ENCODE measurements around the gene CCDC183.

DNA sequence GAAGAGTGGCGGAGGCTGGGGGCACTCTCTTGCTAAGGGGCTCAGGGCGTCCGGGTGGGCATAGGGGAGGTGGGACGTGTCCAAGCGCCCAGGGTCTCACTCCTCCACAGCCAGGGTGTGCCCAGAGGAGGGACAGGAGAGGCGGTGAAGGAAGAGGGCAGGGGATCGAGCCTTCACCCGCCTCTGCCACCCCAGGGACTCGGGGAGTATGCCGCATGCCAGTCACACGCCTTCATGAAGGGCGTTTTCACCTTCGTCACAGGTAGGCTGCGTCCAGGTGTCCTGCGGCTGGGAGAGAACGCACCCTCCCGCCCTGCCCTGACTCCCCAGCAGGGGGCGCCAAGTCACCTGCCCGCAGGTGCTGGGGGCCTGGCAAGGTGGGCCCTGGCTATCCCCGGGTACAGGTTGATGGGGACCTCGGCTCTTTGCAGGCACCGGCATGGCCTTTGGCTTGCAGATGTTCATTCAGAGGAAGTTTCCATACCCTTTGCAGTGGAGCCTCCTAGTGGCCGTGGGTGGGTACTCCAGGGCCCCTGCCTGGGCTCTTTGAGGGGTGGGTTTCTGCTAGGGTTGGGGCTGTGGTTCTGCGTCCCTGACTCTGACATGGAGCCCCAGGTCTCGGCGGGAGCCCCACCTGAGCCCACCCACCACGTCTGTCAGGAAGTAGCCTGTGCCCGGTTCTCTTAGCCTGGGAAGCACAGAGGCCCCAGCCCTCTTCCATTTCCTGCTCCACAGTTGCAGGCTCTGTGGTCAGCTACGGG lies 4.4 kb upstream of the CCDC183 start:
- TF ChIP-seq, protein P1, sequence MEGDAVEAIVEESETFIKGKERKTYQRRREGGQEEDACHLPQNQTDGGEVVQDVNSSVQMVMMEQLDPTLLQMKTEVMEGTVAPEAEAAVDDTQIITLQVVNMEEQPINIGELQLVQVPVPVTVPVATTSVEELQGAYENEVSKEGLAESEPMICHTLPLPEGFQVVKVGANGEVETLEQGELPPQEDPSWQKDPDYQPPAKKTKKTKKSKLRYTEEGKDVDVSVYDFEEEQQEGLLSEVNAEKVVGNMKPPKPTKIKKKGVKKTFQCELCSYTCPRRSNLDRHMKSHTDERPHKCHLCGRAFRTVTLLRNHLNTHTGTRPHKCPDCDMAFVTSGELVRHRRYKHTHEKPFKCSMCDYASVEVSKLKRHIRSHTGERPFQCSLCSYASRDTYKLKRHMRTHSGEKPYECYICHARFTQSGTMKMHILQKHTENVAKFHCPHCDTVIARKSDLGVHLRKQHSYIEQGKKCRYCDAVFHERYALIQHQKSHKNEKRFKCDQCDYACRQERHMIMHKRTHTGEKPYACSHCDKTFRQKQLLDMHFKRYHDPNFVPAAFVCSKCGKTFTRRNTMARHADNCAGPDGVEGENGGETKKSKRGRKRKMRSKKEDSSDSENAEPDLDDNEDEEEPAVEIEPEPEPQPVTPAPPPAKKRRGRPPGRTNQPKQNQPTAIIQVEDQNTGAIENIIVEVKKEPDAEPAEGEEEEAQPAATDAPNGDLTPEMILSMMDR (IDR thresholded peaks at IDR 0.05), result peak; percentile 90 to 97 (median 92)
- TF ChIP-seq POLR2A (IDR thresholded peaks at IDR 0.05), result no peak
